K562 (cell line): Measurements from ENCODE around the gene GPRIN1. TPM values are rescaled to one million over a fixed set of nuclear protein-coding genes. Genes with fewer than 3 reads are reported as not detected.

Experiments
- BRD4 ChIP-seq: fragments of 200-600 bp; sonication (generic); IDR thresholded peaks from 2 replicates; pipeline ENCODE4 v1.6.1; 2017; ENCODE audit warnings: inconsistent platforms
- CBFA2T2 ChIP-seq: fragments of 450-650 bp; conservative IDR thresholded peaks from 2 replicates; pipeline ENCODE4 v1.6.1; 2017; ENCODE audit warnings: mild to moderate bottlenecking
- CCAR2 ChIP-seq: fragments of 200-400 bp; formaldehyde crosslinking; IDR thresholded peaks from 2 replicates; pipeline ENCODE4 v1.6.1; 2017; ENCODE audit warnings: mild to moderate bottlenecking, low read depth, low read length
- FUS ChIP-seq: fragments of 200-400 bp; formaldehyde crosslinking; optimal IDR thresholded peaks from 2 replicates; pipeline ENCODE3; 2017; ENCODE audit warnings: low read depth, low read length
- GABPA ChIP-seq: fragments of 200-800 bp; sonication (Bioruptor generic); conservative IDR thresholded peaks from 2 replicates; pipeline ENCODE4 v1.6.1; 2016; ENCODE audit warnings: low read depth, missing genetic modification characterization, missing compliant biosample characterization
- GTF2F1 ChIP-seq: IDR thresholded peaks from 2 replicates; pipeline ENCODE4 v1.6.1; 2011; ENCODE audit warnings: low read depth, low read length, improper control_type of control experiment
- HDAC8 ChIP-seq: fragments of 450-650 bp; IDR thresholded peaks from 2 replicates; pipeline ENCODE4 v1.6.1; 2016; ENCODE audit warnings: mild to moderate bottlenecking, missing genetic modification characterization, moderate library complexity, missing compliant biosample characterization
- HMG20B ChIP-seq: fragments of 250-450 bp; sonication (Bioruptor Pico); IDR thresholded peaks from 2 replicates; pipeline ENCODE4 v1.5.0; 2021; ENCODE audit warnings: mild to moderate bottlenecking
- JUNB ChIP-seq: fragments of 450-650 bp; formaldehyde crosslinking; conservative IDR thresholded peaks from 2 replicates; pipeline ENCODE4 v1.4.0; 2020; ENCODE audit warnings: mild to moderate bottlenecking
- NFXL1 ChIP-seq: fragments of 450-650 bp; formaldehyde crosslinking; IDR thresholded peaks from 2 replicates; pipeline ENCODE4 v1.4.0; 2021; ENCODE audit warnings: mild to moderate bottlenecking
- NFYB ChIP-seq: IDR thresholded peaks from 2 replicates; pipeline ENCODE4 v1.6.1; 2011; ENCODE audit warnings: mild to moderate bottlenecking, moderate library complexity; ENCODE audit not compliant: insufficient read length; ENCODE audit errors: extremely low read depth
- NRF1 ChIP-seq, 2 experiments: fragments of 450-650 bp; IDR thresholded peaks in 1 of 2; conservative IDR thresholded peaks in 1 of 2; 2 replicates each; pipeline ENCODE4 v1.6.1; 2014; ENCODE audit warnings: mild to moderate bottlenecking in 2 of 2
- PYGO2 ChIP-seq: fragments of 450-650 bp; IDR thresholded peaks from 2 replicates; pipeline ENCODE4 v1.6.1; 2016; ENCODE audit warnings: mild to moderate bottlenecking, missing genetic modification characterization, moderate library complexity, missing compliant biosample characterization
- RAD21 ChIP-seq, 2 experiments: fragments of 250-450 bp in 1 of 2; fragments of 450-650 bp in 1 of 2; sonication (Bioruptor Pico) in 1 of 2; formaldehyde crosslinking in 1 of 2; IDR thresholded peaks in 1 of 2; conservative IDR thresholded peaks in 1 of 2; 2 replicates each; pipeline versions ENCODE4 v1.4.0 to v1.8.0; 2020 to 2022; ENCODE audit warnings: mild to moderate bottlenecking in 2 of 2, moderate library complexity in 1 of 2
- SAFB ChIP-seq: fragments of 200-400 bp; formaldehyde crosslinking; IDR thresholded peaks from 2 replicates; pipeline ENCODE4 v1.6.1; 2017; ENCODE audit warnings: low read depth, low read length, borderline replicate concordance
- STAG1 ChIP-seq: sonication (generic); formaldehyde crosslinking; IDR thresholded peaks from 2 replicates; pipeline ENCODE4 v1.5.0; 2020; ENCODE audit warnings: missing genetic modification reagents, borderline replicate concordance
- STAT5A ChIP-seq: IDR thresholded peaks from 2 replicates; pipeline ENCODE4 v1.6.1; 2012; ENCODE audit warnings: low read length, inconsistent platforms, borderline replicate concordance
- TOE1 ChIP-seq, 2 experiments: fragments of 450-650 bp in 1 of 2; sonication (generic) in 1 of 2; formaldehyde crosslinking in 1 of 2; IDR thresholded peaks; 2 replicates each; pipeline versions ENCODE4 v1.7.1 to v1.8.0; 2016 to 2022; ENCODE audit warnings: borderline replicate concordance in 2 of 2, mild to moderate bottlenecking in 2 of 2, antibody characterized with exemption in 1 of 2, inconsistent platforms in 1 of 2, low read depth in 1 of 2, missing genetic modification reagents in 1 of 2, moderate library complexity in 1 of 2
- ZC3H8 ChIP-seq: fragments of 450-650 bp; IDR thresholded peaks from 2 replicates; pipeline ENCODE4 v1.6.1; 2017
- ZKSCAN8 ChIP-seq: fragments of 200-800 bp; sonication (Bioruptor generic); IDR thresholded peaks from 2 replicates; pipeline ENCODE4 v1.6.1; 2016; ENCODE audit warnings: missing genetic modification characterization, missing compliant biosample characterization
- ZNF121 ChIP-seq: sonication (generic); formaldehyde crosslinking; conservative IDR thresholded peaks from 2 replicates; pipeline ENCODE4 v1.8.0; 2022; ENCODE audit warnings: missing genetic modification reagents
- ZNF551 ChIP-seq: fragments of 250-450 bp; sonication (Bioruptor Pico); IDR thresholded peaks from 2 replicates; pipeline ENCODE4 v1.5.0; 2021; ENCODE audit warnings: mild to moderate bottlenecking, moderate library complexity
- ZNF57 ChIP-seq: fragments of 450-650 bp; formaldehyde crosslinking; IDR thresholded peaks from 2 replicates; pipeline ENCODE4 v1.4.0; 2020; ENCODE audit warnings: mild to moderate bottlenecking, moderate library complexity
- polyA plus RNA-seq, 8 experiments: library from polyadenylated mRNA; depleted of rRNA in 4 of 8; stranded (reverse) in 5 of 8; unstranded in 3 of 8; fragments of >200 nt; fragmentation: Nextera tagmentation in 2 of 8; fragmentation: Illumina TruSeq in 1 of 8; extraction: Ambion mirVana in 2 of 8; extraction: Trizol in 1 of 8; gene quantifications; 2 replicates each; pipeline versions ENCODE4 v1.2.1 to v1.2.3, GENCODE V29; 2011 to 2014; ENCODE audit warnings: inconsistent platforms in 1 of 8, missing spikeins in 1 of 8
- total RNA-seq, 7 experiments: library from RNA; depleted of rRNA in 6 of 7; stranded (reverse); fragments of >200 nt in 6 of 7; fragmentation: Illumina TruSeq in 2 of 7; extraction: Trizol in 2 of 7; gene quantifications; 2 replicates each; pipeline versions ENCODE4 v1.2.1 to v1.2.3, GENCODE V29; 2011 to 2021; ENCODE audit warnings: low replicate concordance in 1 of 7
- TF ChIP-seq, protein P1 (sequence below): fragments of 450-650 bp; IDR thresholded peaks from 2 replicates; pipeline ENCODE4 v1.6.1; 2016; ENCODE audit warnings: missing biosample characterization, missing genetic modification characterization
- TF ChIP-seq, protein P2 (sequence below): fragments of 250-450 bp; sonication (Bioruptor Pico); IDR thresholded peaks from 2 replicates; pipeline ENCODE4 v1.8.0; 2021; ENCODE audit warnings: borderline replicate concordance, mild to moderate bottlenecking, moderate library complexity; ENCODE audit not compliant: poor library complexity, severe bottlenecking
- TF ChIP-seq, protein P3 (sequence below): sonication (generic); formaldehyde crosslinking; IDR thresholded peaks from 2 replicates; pipeline ENCODE4 v1.8.0; 2023; ENCODE audit warnings: mild to moderate bottlenecking, missing genetic modification reagents

Gene GPRIN1
- total and polyA plus RNA-seq, 9 of the 15 experiments (the other 6 are each of a cell fraction or from before 2014, with no cell fraction given): 0.15 to 11.6 (median 4.4) TPM

DNA sequence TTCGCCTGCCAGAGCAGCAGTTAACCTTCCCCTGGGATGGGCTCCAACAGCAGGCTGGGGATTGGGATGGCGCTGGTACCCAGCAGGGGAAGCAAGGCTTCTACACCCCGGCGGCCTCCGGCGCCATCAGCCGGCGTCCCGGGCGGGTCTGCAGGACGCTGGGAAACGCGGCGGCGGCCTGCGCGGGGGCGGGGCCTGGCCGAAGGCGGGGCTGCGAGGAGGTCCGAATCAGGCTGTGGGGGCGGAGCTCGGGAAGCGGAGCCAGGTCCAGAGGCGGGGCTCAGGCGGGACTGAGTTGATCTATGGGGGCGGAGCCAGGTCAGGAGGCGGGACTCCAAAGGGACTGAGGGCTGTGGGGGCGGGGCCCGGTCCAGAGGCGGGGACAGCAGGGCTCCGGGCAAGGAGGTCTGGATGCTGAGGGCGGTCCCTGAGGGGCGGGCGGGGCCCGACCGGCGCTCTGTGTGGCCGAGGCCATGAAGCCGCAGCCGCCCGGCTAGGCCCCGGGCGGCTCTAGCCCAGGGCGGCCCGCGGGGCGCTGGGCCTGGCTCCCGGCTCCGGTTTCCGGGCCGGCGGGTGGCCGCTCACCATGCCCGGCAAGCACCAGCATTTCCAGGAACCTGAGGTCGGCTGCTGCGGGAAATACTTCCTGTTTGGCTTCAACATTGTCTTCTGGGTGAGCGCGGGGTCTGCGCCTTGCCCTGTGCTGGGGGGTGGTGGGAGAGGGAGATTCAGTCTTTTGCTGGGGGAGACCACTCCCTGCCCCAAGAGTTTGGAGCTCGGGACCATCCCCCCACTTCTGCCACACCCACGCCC is 37.3 kb upstream of the GPRIN1 start, which contains the start of gene TSPAN17 (continued):
- TF ChIP-seq, protein P1, sequence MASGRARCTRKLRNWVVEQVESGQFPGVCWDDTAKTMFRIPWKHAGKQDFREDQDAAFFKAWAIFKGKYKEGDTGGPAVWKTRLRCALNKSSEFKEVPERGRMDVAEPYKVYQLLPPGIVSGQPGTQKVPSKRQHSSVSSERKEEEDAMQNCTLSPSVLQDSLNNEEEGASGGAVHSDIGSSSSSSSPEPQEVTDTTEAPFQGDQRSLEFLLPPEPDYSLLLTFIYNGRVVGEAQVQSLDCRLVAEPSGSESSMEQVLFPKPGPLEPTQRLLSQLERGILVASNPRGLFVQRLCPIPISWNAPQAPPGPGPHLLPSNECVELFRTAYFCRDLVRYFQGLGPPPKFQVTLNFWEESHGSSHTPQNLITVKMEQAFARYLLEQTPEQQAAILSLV (tag): no peak
- TF ChIP-seq ZC3H8 (no peak), GTF2F1 (0 out of 2 replicates have a peak, but pooled peaks have one; percentile 37), TOE1 (IDR thresholded peaks at IDR 0.05; ENCODE audit: borderline replicate concordance) (no peak), TOE1 (CRISPR knock-in tag; IDR thresholded peaks at IDR 0.05; ENCODE audit: borderline replicate concordance, low read depth) (no peak), JUNB (no peak), ZNF551 (no peak), STAT5A (no peak), FUS (no peak), ZNF121 (CRISPR knock-in tag) (no peak), CCAR2 (no peak), GABPA (peak; percentile 41), NFYB (no peak), BRD4 (no peak), ZKSCAN8 (no peak), SAFB (no peak), CBFA2T2 (no peak), NFXL1 (CRISPR knock-in tag) (no peak), PYGO2 (tag) (no peak), RAD21 (CRISPR knock-in tag; conservative IDR thresholded peaks at IDR 0.05 in 1 of 2, IDR thresholded peaks at IDR 0.05 in 1 of 2) (peak; percentile 60 to 65), NRF1 (conservative IDR thresholded peaks at IDR 0.05 in 1 of 2, IDR thresholded peaks at IDR 0.05 in 1 of 2) (peak; percentile 91 to 92), HMG20B (CRISPR knock-in tag) (no peak), HDAC8 (no peak), STAG1 (CRISPR knock-in tag) (no peak), ZNF57 (CRISPR knock-in tag) (no peak)
- TF ChIP-seq, protein P2, sequence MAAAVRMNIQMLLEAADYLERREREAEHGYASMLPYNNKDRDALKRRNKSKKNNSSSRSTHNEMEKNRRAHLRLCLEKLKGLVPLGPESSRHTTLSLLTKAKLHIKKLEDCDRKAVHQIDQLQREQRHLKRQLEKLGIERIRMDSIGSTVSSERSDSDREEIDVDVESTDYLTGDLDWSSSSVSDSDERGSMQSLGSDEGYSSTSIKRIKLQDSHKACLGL (CRISPR knock-in tag): no peak
- TF ChIP-seq, protein P3, sequence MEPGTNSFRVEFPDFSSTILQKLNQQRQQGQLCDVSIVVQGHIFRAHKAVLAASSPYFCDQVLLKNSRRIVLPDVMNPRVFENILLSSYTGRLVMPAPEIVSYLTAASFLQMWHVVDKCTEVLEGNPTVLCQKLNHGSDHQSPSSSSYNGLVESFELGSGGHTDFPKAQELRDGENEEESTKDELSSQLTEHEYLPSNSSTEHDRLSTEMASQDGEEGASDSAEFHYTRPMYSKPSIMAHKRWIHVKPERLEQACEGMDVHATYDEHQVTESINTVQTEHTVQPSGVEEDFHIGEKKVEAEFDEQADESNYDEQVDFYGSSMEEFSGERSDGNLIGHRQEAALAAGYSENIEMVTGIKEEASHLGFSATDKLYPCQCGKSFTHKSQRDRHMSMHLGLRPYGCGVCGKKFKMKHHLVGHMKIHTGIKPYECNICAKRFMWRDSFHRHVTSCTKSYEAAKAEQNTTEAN (CRISPR knock-in tag): no peak
